HG03280 (cell line): ENCODE data around the gene VGLL4.

ENCODE experiments used
- ATAC-seq: cut with Tn5 transposase; IDR thresholded peaks from one replicate; pipeline ENCODE4 v1.9.1; 2021; ENCODE audit warnings: mild to moderate bottlenecking, moderate library complexity; ENCODE audit not compliant: unreplicated experiment

VGLL4 gene

DNA sequence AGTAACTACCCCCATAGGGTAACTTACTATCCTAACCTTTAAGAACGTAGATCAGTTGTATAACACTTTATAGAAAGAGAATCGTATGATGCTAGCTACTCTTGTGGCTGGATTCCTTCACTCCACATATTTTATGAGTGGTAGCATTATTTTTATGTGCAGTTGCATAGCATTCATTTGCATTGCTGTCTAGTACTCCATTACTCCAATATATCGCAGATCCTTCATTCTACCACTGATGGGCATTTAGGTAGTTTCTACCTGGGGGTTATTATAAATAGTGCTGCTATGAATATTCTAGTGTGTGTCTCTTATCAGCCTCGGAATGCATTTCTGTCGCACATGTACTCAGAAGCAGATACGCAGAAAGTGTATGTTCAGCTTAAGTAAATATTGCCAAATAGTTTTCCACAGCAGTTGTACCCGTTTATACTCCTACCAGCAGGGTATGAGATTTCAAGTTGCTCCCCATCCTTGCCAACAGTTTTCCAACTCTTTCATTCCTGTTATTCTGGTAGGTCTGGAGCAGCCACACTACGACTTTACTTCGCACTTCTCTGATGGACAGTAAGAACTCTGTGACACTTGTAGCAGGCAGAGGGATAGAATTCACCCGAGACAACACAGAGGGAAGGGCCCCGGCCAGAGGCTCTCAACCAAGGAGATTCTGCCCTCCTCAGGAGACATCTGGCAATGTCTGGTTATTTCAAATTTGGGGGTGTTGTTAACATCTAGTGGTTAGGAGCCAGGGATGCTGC is 9.8 kb upstream of the VGLL4 start:
- ATAC-seq, result no peak

DNA sequence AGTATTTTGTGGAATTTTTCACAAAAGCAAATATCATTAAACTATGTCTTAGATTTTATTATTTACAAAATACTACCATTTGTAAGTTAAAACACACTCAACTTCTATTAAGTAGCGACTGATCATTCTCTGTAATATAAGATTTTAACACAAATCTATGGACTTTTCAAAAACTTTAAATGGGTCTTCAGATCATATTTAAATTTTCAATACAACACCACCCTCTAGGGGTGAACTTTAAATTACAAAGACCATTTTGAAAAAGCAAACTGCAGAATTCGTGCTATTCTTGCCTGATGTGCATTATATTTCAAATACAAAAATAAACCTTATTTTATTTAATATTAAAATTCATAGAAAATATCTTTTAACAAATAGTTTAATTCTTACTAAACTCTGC is 8.2 kb upstream of the VGLL4 start:
- ATAC-seq, result no peak

DNA sequence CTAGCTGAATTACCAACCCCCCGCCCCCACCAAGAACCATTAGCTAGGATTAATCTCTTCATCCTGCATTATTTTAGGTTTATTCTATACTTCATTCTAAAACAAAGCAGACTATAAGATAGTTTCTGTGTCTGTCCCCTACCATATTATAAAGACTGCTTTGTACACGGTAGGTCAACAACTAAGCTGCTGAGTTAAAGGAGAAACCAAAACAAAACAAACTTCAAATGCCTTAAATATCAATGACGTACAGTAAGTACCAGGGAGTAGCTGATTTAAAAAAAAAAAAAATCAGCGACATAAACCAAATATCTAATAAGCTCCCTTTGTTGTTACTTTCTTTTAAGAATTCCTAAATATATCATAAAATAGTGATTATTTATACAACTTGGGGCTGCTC is 7.8 kb upstream of the VGLL4 start:
- no peak for ATAC-seq

DNA sequence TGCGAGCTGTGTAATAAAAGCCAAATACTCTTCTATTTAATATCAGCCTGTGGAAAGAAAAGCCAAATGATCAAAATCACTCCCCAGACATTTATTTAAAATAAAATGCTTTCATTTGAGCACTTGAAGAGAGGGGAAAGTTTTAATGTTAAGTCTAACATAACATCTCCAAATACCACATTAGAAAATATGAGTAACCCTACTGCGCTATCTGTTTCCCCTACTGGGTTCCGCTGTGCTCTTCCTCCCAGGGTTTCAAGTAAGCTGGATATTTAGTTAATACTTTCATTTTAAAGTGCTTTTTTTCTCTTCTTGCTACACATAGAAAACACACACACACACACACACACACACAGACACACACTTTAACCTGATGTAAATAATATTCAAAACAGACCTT is 6.7 kb upstream of the VGLL4 start:
- ATAC-seq, result no peak

DNA sequence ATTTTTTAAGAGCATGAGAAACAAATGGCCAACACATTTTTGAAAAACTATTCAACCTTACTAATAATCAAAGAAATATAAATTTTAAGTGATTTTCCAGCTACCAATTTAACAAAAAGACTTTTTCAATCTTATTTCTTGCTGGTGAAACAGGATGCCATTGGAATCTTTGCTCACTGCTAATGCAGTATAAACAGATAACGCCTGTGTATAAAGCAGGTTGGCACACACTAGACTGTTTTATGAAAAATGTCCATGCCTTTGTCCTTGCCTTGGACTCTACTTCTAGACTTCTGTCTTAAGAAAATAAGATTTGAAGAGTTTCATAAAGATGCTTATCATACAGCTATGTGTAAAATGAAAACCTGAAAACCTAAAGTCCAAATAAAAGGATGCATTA is 5.0 kb upstream of the VGLL4 start:
- ATAC-seq, result no peak

DNA sequence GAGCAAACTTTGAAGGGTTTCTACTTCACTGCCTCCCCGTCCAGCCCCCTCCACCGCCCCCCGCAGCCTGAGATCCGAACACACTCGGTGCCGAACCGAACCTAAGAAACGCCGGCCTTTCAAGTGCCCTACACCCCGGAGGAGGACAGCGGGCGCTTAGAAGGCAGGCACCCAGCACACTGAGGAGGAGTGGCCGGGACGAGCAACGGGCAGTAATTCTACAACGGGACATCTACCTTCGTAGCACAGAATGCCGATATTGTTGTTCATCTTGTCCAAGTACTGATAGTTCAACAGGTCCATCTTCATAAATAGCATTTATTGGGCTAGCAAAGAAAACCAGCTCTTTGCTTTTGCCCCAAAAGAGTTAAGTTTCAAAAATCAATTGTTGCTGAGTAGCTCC is 513 bp downstream of the VGLL4 start:
- ATAC-seq, result peak; percentile 24

DNA sequence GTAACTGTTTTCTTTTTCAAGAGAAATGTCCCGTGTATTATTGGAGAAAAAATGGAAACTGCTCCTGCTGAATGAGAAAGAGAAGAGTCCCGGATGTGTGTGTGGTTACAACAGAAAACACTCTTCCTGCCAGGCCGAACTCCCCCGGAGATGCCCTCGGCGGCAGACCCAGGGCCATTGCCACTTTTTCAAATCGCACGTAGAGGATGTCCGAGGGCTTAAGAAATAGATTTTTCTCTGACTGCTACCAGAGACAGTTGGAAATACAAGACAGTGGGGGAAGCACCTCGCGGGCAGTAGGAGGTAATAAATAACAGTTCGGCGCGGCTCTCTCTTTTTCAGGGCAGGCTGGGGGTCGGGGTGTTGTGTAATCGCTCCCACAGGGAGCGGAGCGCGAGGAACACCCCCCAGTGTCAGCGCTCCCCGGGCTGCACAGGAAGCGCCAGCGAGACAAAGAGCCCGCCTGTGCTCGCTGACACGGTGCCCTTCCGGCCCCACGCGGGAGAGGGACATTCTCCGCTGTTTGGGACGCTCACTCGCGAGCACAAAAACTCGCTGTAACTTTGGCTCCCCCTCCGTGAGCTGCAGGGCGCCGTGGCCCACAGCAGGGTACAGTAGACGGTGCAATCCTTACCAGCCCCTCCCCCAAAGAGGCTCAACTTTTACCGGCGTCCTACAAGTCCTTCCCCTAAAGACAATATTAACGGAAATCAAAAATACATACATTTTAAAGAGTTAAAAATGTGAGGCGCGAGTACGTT is 1.1 kb downstream of the VGLL4 start:
- peak; percentile 54 for ATAC-seq

DNA sequence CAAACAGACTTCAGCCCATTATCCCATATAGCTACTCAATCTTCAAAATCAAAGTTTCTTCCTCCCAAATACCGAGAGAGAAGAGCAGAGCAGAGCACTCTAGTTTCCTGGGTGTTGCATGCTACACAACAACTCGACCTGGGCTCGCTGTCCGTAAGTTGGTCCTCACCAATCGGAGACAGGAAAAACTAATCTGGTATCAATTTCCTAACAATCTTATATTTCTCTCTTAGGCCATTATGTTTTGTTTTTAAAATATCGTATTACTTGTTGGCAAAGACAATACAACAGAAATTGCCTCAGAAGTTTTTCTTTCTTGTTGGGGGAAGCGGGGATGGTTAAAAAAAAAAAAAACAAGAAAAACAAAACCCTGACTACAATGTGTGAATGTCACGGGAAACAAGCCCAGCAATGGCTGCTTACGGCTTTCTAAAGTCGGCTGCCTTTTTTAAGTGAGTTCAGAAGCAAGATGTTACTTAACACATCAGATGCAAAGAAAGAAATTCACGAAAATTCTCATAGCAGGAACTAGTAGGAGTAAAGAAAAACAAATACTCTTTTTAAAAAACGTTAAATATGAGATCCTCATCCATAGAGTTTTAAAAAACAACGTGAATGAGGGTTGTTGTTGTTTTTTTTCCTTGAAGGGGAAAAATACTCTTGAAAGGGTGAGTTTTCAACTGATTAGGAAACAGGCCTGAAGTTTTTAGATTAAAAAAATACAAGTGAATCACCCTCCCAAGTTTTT is 1.9 kb downstream of the VGLL4 start:
- ATAC-seq, result no peak

DNA sequence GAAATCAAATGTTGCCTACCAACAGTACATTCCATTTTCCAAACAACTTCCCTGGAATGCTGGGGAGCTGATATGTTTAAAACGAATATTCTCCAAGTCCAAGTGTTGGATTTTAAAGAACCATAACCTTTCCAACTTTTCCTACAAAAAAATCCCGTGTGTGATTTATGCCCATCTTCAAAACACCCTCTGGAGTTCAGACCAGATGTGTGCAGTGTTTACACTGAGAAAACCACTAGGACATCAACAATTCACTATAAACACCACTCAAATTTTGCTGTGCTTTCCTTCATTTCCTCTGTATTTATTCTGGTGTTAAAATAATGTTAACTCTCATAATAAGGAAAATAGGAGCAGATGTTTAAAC is 2.4 kb downstream of the VGLL4 start:
- ATAC-seq, result no peak

DNA sequence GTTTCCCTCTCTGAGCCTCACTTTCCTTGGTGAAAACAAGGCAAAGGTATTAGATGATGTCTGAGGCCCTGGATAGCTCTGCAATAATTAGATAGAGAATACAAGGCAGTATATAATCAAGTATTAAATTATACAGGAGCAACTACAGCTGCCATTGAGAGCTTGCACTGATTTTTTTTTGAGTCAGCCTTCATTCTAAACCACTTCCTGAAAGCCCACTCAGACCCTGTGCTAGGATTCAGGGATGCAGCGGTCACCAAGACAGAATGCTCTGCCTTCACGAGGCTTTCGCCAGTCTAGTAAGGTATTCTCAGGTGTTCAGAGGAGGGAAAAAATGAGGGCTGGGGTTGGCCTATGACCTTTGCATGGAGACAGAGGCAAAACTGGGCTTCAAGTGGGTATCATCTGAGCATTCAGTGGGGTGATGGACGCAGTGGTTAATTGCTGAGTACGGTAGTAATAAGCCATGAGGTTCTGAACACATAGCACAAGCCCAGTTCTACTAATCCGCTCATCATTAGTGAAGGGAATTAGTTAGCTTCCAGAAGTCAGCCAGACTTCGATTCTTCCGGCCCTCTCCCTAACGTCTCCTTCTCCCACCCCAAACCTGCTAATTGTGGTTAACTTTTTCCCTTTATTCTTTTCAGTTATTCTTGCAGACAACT is 3.6 kb downstream of the VGLL4 start:
- ATAC-seq, result no peak

DNA sequence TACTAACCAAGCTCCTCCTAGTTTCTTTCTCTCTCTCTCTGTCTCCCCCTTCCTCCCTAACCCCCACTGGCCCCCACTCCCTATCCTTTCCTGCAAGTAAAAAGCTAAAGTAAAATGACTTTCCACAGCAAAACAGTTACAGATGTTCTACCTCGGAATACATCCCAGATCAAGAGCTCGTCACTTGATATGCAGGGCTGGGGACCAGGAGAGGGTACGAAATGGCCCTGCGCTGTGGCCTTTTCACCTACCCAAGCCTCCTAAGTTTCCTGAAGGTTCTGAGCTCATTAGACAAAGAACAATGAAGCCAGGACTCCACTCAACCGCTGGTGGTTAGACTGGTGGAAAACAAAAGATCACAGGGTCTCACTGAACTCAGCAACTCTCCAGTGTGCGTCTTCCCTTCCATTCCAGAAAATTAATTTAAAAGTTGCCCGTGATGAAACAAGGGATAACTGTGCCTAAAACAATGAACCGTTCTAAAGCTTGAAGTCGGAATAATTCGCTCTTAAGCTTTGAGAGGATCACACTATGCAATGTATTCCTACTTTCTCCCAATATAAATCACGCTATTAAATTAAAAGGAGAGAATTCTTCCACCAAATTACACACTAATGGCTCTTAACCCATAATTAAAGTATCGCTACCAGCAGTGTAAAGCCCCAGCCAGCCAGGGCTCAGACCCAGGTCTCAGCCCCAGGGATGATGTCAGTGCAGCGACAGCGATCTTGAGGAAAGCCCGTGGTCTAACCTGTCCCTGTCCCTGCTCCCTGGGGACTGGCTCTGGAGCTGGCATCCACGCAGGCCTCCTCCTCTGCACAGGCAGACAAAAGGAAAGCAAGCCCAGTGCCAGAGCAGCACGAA is 5.0 kb downstream of the VGLL4 start:
- no peak for ATAC-seq

DNA sequence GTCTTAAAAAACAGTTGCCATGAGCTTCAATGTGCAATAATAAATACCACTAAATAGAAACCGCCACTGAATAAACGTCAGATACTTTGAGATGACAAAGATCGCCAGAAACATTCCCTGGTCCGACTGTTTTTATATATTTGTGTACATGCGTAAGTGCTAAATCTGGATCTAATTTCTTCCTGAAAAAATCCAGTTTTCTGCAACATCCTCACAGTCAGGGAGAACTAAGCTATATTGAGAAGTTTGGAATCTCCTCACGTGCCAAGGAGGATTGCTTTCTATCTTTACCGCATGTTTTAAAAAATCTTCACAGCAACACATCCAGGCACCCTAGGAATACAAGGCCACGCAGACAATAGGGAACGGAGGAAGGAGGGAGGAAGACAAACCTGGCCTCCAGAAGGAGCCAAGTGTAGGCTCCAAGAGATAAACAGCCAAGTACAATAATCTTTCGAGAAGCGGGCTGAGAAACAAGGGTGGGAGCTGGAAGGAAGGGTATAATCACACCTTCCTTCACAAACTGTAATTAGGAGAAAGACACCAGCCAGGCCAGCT is 5.7 kb downstream of the VGLL4 start:
- no peak for ATAC-seq

DNA sequence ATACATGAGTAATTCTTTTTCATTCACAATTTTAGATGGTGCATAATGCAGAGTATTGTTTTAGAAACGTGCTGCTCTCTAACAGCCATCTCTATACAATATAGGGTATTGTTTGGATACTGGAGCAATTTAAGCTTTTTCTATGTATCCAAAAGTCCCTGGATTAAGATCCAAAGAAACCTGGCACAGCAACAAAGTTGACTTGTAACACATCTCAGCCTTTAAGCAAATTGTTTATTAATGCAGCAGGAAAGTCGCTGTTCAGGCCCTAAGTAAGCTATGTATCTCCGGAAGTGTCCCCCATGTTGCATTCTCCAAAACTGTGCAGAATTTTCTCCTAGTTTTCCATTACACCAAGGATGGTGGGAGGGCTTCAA is 7.3 kb downstream of the VGLL4 start:
- no peak for ATAC-seq

DNA sequence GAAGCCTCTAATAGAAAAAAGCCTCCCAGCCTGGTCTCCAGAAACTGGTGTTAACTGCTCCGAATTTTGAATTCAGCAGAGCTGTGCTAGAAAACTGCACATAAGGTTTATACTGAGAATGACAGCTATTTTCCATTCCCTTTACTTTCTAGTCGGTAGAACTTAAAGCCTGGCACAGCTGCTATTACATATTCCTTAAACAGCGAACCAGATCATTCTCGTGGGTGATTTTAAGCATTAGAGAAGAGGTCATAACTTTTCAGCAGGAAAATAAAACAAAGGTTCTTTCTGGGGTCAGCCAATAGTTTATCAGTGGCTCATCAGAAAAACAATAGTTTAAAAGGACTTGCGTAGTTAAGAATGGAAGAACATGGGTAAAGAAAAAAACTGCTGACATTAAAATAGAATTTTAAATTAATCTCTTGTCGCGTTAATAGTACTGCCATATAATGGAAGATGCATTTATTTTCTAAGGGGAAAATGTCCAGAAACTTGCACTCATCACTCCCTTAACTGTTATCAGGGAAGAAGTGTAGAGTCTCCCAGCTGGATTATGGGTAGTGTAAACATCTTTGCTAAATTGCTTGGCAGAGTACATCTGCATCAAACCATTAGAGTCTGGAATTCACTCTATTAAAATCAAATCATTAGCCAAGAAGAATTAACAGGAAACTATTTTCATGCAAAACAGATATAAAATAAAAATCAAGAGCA is 7.9 kb downstream of the VGLL4 start:
- ATAC-seq, result no peak

DNA sequence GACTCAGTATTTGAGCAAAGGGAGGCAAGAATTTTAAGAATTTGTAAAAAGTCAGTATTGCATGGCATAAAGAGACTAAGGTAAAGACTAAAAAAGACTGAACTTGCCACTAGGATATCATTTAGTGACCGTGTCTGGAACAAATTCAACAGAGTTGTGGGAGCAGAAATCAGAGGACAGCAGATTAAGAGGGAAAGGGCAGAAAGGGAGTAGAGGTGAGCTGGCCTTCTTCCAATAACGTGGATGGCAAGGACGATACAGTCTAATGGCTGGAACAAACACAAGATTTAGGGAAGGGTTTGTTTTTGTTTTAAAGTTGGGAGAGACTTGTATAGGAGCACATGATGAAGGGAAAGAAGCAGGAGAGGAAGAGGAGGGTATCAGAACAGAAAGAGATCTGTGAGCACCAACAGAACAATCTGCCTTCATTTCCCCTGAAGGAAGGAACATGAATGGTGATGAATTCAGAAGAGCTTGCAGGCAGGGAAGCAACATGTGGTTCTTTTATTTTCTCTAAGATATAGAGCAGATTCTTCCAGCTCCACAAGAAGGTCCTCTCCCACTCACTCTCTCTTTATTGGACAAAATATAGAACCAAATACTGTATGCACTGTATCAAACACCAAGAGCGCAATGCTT is 8.6 kb downstream of the VGLL4 start:
- ATAC-seq, result no peak

DNA sequence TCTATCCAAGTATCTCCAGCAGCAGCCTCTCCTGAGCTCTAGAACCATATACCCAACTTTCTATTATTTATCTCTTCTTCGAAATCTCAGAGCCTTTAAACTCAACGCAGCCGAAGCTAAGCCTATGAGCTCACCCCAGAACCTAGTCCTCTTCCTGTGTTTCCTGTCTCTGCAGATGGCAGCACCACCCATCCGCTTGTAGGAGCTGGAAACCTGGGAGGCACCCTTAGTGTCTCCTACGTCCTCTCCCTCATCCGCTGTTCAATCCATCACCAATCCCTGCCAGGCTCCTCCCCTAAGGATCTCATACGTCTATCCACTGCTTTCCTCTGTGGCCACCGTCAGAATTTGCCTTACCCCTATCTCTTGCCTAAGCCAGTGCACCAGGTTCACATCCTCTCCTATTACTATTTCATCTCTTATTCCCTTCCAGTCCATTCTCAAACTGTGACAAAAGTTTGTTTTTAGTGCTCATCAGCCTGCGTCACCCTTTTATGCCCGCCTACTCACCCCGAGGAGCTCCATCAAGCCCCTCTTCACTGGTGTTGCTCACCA is 9.6 kb downstream of the VGLL4 start:
- no peak for ATAC-seq

DNA sequence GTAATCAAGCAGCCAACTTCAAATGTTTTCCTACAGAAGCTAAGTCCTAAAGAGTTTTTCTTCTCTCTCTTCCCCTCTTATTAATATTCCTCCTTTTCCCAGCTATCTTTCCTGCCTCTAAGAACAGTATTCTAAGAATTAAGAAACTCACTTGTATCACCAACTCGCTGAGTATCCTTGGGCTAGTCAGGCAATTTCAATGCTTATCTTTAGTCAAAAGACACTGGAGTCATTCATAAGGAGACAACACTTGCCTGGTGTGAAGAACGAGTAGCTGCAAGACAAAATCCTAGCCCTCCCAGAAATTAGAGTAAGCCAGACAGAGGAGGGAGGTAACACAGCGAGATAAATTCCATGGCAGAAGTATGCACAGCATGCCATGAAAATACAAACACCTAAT is 10.7 kb downstream of the VGLL4 start:
- ATAC-seq, result no peak

DNA sequence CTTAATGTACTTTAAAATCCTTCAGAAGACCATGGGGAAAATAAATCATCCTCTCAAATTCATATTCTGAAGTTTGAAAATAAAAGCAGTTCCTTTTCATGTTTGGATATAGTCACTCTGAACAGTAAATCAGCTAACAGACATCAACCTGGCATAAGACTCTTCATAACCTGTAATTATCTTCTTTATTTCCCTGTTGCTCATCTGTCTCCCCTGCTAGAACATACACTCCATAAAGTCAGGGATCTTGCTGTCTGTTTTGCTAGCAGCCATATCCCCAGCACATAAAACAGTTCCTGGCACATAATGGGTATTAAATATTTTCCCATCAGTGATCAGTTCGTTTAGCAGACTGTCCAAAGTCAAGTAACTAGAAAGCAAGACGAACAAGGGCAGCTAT is 11.2 kb downstream of the VGLL4 start:
- ATAC-seq, result no peak

DNA sequence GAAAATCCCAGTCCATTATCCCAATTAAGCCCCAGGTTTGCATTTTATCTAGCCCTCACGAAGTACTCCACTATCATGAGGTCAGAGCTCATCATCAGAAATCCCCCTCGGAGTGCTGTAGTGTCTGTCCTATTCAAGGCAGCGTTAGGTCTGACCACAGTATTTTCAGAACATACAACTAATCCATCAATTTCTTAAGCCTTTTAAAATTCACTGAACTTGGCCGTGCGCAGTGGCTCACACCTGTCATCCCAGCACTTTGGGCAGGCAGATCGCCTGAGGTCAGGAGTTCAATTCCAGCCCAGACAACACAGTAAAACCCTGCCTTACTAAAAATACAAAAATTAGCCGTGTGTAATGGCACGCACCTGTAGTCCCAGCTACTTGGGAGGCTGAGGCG is 11.9 kb downstream of the VGLL4 start:
- no peak for ATAC-seq
